NCI-H2107 (cell line): Measurements from ENCODE around the gene TNNI2.

Experiments used
- DNase-seq: peaks from one replicate; lab custom pipeline; 2025; lab: John Stamatoyannopoulos, UW

The TNNI2 gene

DNA sequence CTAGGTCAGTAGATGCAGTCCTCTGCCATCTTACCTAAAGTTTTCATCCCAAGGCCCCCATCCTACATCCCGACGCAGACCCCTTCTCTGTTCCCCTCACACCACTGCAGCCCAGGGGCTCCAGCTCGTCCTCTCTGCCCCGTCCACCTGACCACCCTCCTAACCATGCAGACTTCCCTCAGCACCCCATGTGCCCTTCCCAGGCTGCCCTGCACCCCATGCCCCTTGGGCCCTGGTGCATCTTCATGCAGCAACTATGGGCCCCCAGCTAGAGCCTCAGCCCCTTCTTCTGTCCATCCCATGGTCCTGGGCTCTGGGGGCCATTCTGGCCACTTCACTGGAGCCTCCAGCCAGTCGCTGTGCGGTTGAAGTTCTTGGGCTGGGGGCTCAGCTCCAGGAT, 50.0 kb downstream of the TNNI2 start:
- no peak for DNase-seq

GRCh38 chr11:1889224-1889930, 50.6 kb downstream of the TNNI2 start:
- no peak for DNase-seq

- no peak for DNase-seq
Measured at GRCh38 chr11:1889941-1890855, 51.4 kb downstream of the TNNI2 start.
